PC-9 (cell line): ENCODE results near the gene CLEC16A. TPM values are rescaled to one million over a fixed set of nuclear protein-coding genes. Genes with fewer than 3 reads are reported as not detected.
A peak's percentile ranks its signal among the peaks of the same experiment; 100 is the strongest.

ENCODE experiments used
- BruUV-seq: library from RNA; stranded (reverse); fragments of 400-500 nt; replicated peaks from 2 replicates; lab custom pipeline; 2021; lab: Mats Ljungman, UMichigan
- CTCF ChIA-PET: fragments of 300-600 bp; sonication (Branson Sonifier 250); formaldehyde crosslinking; loops from one replicate; lab custom pipeline; 2022; ENCODE audit warnings: antibody characterized with exemption; lab: Charles Lee
- POLR2A ChIA-PET: fragments of 300-600 bp; sonication (Branson Sonifier 250); formaldehyde crosslinking; loops from one replicate; lab custom pipeline; 2022; ENCODE audit warnings: antibody characterized with exemption; ENCODE audit not compliant: unreplicated experiment; lab: Charles Lee
- DNase-seq, 2 experiments: peaks; one replicate each; pipeline versions ENCODE4 v3.0.0 to v3.0.0-alpha.2; 2015 to 2022; ENCODE audit warnings: mixed read lengths in 1 of 2
- H2AFZ ChIP-seq: fragments of 200-600 bp; sonication (generic); 2 replicates; pipeline ENCODE4 v1.8.1; 2017; ENCODE audit warnings: antibody characterized with exemption
- H3F3A ChIP-seq: fragments of 200-600 bp; sonication (generic); 2 replicates; pipeline ENCODE4 v1.8.1; 2017; ENCODE audit warnings: antibody characterized with exemption, mild to moderate bottlenecking, low read depth; ENCODE audit not compliant: insufficient read depth
- H3K27ac ChIP-seq: fragments of 200-600 bp; sonication (generic); 2 replicates; pipeline ENCODE4 v1.6.1; 2016; ENCODE audit warnings: mixed run types
- H3K27me3 ChIP-seq: fragments of 200-600 bp; sonication (generic); 2 replicates; pipeline ENCODE4 v1.6.1; 2016; ENCODE audit warnings: low read depth, mixed run types; ENCODE audit not compliant: insufficient read depth
- H3K36me3 ChIP-seq: fragments of 200-600 bp; sonication (generic); 2 replicates; pipeline ENCODE4 v1.6.1; 2016; ENCODE audit warnings: low read depth, mixed run types
- H3K4me1 ChIP-seq: fragments of 200-600 bp; sonication (generic); replicated peaks from 2 replicates; pipeline ENCODE4 v1.6.1; 2016; ENCODE audit warnings: mixed run types; ENCODE audit not compliant: insufficient read depth
- H3K4me2 ChIP-seq: fragments of 200-600 bp; sonication (generic); 2 replicates; pipeline ENCODE4 v1.6.1; 2017; ENCODE audit warnings: mixed run types
- H3K4me3 ChIP-seq: fragments of 200-600 bp; sonication (generic); 2 replicates; pipeline ENCODE4 v1.6.1; 2016; ENCODE audit warnings: mixed run types
- H3K79me2 ChIP-seq: fragments of 200-600 bp; sonication (generic); 2 replicates; pipeline ENCODE4 v1.6.1; 2017; ENCODE audit warnings: low read depth, mixed run types
- H3K9me2 ChIP-seq: fragments of 200-600 bp; sonication (generic); 2 replicates; pipeline ENCODE4 v1.8.1; 2017; ENCODE audit warnings: mild to moderate bottlenecking; ENCODE audit not compliant: insufficient read depth
- H3K9me3 ChIP-seq: fragments of 200-600 bp; sonication (generic); 2 replicates; pipeline ENCODE4 v1.8.1; 2016; ENCODE audit warnings: low read depth; ENCODE audit not compliant: insufficient read depth
- H4K20me1 ChIP-seq: fragments of 200-600 bp; sonication (generic); 2 replicates; pipeline ENCODE4 v1.8.1; 2017; ENCODE audit not compliant: insufficient read depth
- CTCF ChIP-seq: fragments of 200-600 bp; sonication (generic); conservative IDR thresholded peaks from 2 replicates; pipeline ENCODE4 v1.6.1; 2017; ENCODE audit warnings: mixed run types, antibody characterized with exemption, mild to moderate bottlenecking, moderate library complexity
- EZH2 ChIP-seq: fragments of 200-600 bp; sonication (generic); IDR thresholded peaks from 2 replicates; pipeline ENCODE4 v1.8.0; 2017; ENCODE audit warnings: antibody characterized with exemption, low read depth
- intact Hi-C: fragments of 100-400 bp; cut with micrococcal nuclease; formaldehyde crosslinking; loops from one replicate; pipeline ENCODE4 v1.10.0; 2022; ENCODE audit not compliant: unreplicated experiment
- total RNA-seq: library from RNA; stranded (reverse); gene quantifications from 2 replicates; pipeline ENCODE4 v1.2.3, GENCODE V29; 2021

Gene CLEC16A
- total RNA-seq, 1 experiment from 2014 or later = 34.9 TPM

GRCh38 chr16:10984509-10984908 lies 40.1 kb downstream of the CLEC16A start:
- Histone ChIP-seq H3K9me3 (no peaks in the 10 kb centered on the region), H2AFZ (no peak overlapping the region), H3K79me2 (no peaks in the 10 kb centered on the region), H3K36me3 (no peaks in the 10 kb centered on the region), H3K4me3 (no peak overlapping the region), H3K9me2 (no peaks in the 10 kb centered on the region), H3K27me3 (no peaks in the 10 kb centered on the region), H3F3A (peaks cover 19% of the 10 kb centered on the region; the same call in 1 of the 2 replicates), H4K20me1 (no peaks in the 10 kb centered on the region), H3K4me1 (peaks cover 35% of the 10 kb centered on the region), H3K4me2 (peak overlapping the region; percentile 35), H3K27ac (peak overlapping the region; percentile 26)
- intact Hi-C loops = loop anchor here (1.0 kb wide), 2 partner anchors 8 to 272 kb away; partner anchors contain the start of gene SOCS1
- POLR2A ChIA-PET = interaction anchor here (0.6 kb wide), 2 partner anchors 31 to 271 kb away, joined by 4 to 14 read pairs; no protein-coding TSS in a partner anchor
- CTCF ChIA-PET = interaction anchor here (0.6 to 2.5 kb wide), 3 partner anchors 16 to 314 kb away, joined by 3 to 25 read pairs (median 4); partner anchors contain the start of gene SOCS1
- no TSS peak for BruUV-seq
- TF ChIP-seq EZH2 (no peak), CTCF (no peak)
- DNase-seq = no peak

GRCh38 chr16:10987361-10988163 lies 43.2 kb downstream of the CLEC16A start:
- no peaks in the 10 kb centered on the region for H3K9me3 ChIP-seq
- DNase-seq = no peak
- intact Hi-C loops = no loop called here
- no peaks in the 10 kb centered on the region for H3K9me2 ChIP-seq
- H3K4me3 ChIP-seq = no peak overlapping the region
- peaks cover 38% of the 10 kb centered on the region for H3F3A ChIP-seq
- ChIA-PET POLR2A (no interaction called here), CTCF (no interaction called here)
- H3K27ac ChIP-seq = no peak overlapping the region
- H3K4me1 ChIP-seq = peaks cover 59% of the 10 kb centered on the region
- H3K27me3 ChIP-seq = no peaks in the 10 kb centered on the region
- peaks cover 2% of the 10 kb centered on the region; the same call in 1 of the 2 replicates for H3K36me3 ChIP-seq
- H2AFZ ChIP-seq = no peak overlapping the region
- BruUV-seq = no TSS peak
- H3K79me2 ChIP-seq = no peaks in the 10 kb centered on the region
- TF ChIP-seq EZH2 (no peak), CTCF (no peak)
- H3K4me2 ChIP-seq = no peak overlapping the region
- no peaks in the 10 kb centered on the region for H4K20me1 ChIP-seq

- H3K4me1 ChIP-seq = peaks cover 59% of the 10 kb centered on the region
- 0 out of 2 replicates have a peak overlapping the region, but pooled peaks have one; percentile 9 for H3K27ac ChIP-seq
- H3K79me2 ChIP-seq = no peaks in the 10 kb centered on the region
- no peaks in the 10 kb centered on the region for H3K27me3 ChIP-seq
- no peaks in the 10 kb centered on the region for H4K20me1 ChIP-seq
- no peaks in the 10 kb centered on the region for H3K9me3 ChIP-seq
- intact Hi-C loops = no loop called here
- ChIA-PET CTCF (no interaction called here), POLR2A (no interaction called here)
- H3K36me3 ChIP-seq = peaks cover 2% of the 10 kb centered on the region; the same call in 1 of the 2 replicates
- H3K9me2 ChIP-seq = no peaks in the 10 kb centered on the region
- no peak overlapping the region for H3K4me2 ChIP-seq
- no peak overlapping the region for H3K4me3 ChIP-seq
- H3F3A ChIP-seq = peaks cover 38% of the 10 kb centered on the region
- H2AFZ ChIP-seq = no peak overlapping the region
- BruUV-seq = no TSS peak
- TF ChIP-seq EZH2 (no peak), CTCF (peak; percentile 75)
- DNase-seq = peak; percentile 33 to 48
Observed at GRCh38 chr16:10988164-10988803, 43.9 kb downstream of the CLEC16A start.
